A673 (cell line): ENCODE data around the gene MSH5. TPM values are rescaled to one million over a fixed set of nuclear protein-coding genes. Genes with fewer than 3 reads are reported as not detected.

Experiments
- BruUV-seq: library from RNA; stranded (reverse); fragments of 400-500 nt; replicated peaks from 2 replicates; lab custom pipeline; 2021; lab: Mats Ljungman, UMichigan
- CTCF ChIA-PET: fragments of 300-600 bp; sonication (Branson Sonifier 250); formaldehyde crosslinking; loops from one replicate; lab custom pipeline; 2022; ENCODE audit warnings: antibody characterized with exemption; lab: Charles Lee
- POLR2A ChIA-PET: fragments of 300-600 bp; sonication (Branson Sonifier 250); formaldehyde crosslinking; loops from one replicate; lab custom pipeline; 2022; ENCODE audit warnings: antibody characterized with exemption; ENCODE audit not compliant: low non-redundant PET; lab: Charles Lee
- DNase-seq: peaks from one replicate; pipeline ENCODE4 v3.0.0-alpha.2; 2015; ENCODE audit warnings: low spot score
- H3K27ac ChIP-seq: fragments of 200-600 bp; sonication (generic); 2 replicates; pipeline ENCODE4 v1.5.1; 2016; ENCODE audit warnings: mixed run types, low read depth, mild to moderate bottlenecking, mixed read lengths, antibody characterized with exemption, low read length; ENCODE audit not compliant: poor library complexity, severe bottlenecking
- H3K27me3 ChIP-seq: fragments of 200-600 bp; sonication (generic); replicated peaks from 2 replicates; pipeline ENCODE4 v1.6.1; 2017; ENCODE audit warnings: mixed run types, low read depth, mild to moderate bottlenecking, mixed read lengths, antibody characterized with exemption, low read length; ENCODE audit not compliant: insufficient read depth, poor library complexity
- H3K36me3 ChIP-seq: fragments of 200-600 bp; sonication (generic); 2 replicates; pipeline ENCODE4 v1.6.1; 2016; ENCODE audit warnings: mixed run types, mild to moderate bottlenecking, mixed read lengths, antibody characterized with exemption, low read length; ENCODE audit not compliant: insufficient read depth, poor library complexity, severe bottlenecking
- H3K4me1 ChIP-seq: fragments of 200-600 bp; sonication (generic); 2 replicates; pipeline ENCODE4 v1.6.1; 2017; ENCODE audit warnings: mixed run types, mild to moderate bottlenecking, mixed read lengths, antibody characterized with exemption, low read length; ENCODE audit not compliant: insufficient read depth, poor library complexity, severe bottlenecking
- H3K4me3 ChIP-seq: fragments of 200-600 bp; sonication (generic); 2 replicates; pipeline ENCODE4 v1.5.1; 2016; ENCODE audit warnings: low read depth, mixed run types, mild to moderate bottlenecking, mixed read lengths, low read length; ENCODE audit not compliant: poor library complexity, severe bottlenecking
- H3K9me3 ChIP-seq: fragments of 200-600 bp; sonication (generic); 2 replicates; pipeline ENCODE4 v1.6.1; 2016; ENCODE audit warnings: mixed run types, low read depth, mild to moderate bottlenecking, mixed read lengths, antibody characterized with exemption, low read length; ENCODE audit not compliant: poor library complexity, severe bottlenecking
- EZH2 ChIP-seq: fragments of 200-600 bp; sonication (generic); IDR thresholded peaks from 2 replicates; pipeline ENCODE4 v1.6.1; 2017; ENCODE audit warnings: borderline replicate concordance, low read depth, mild to moderate bottlenecking, mixed read lengths, antibody characterized with exemption, low read length; ENCODE audit not compliant: poor library complexity, severe bottlenecking
- intact Hi-C: fragments of 100-400 bp; cut with micrococcal nuclease; formaldehyde crosslinking; loops from one replicate; pipeline ENCODE4 v1.10.0; 2022; ENCODE audit not compliant: unreplicated experiment
- total RNA-seq: library from RNA; stranded (reverse); gene quantifications from 2 replicates; pipeline ENCODE4 v1.2.3, GENCODE V29; 2021
- TF ChIP-seq, protein P1 (sequence below): fragments of 300-800, 200-600 bp; sonication (generic); conservative IDR thresholded peaks from 2 replicates; pipeline ENCODE4 v1.5.1; 2017; ENCODE audit warnings: low read depth, mild to moderate bottlenecking, antibody characterized with exemption, low read length, moderate library complexity, mixed read lengths

MSH5 gene
- total RNA-seq, 1 experiment from 2014 or later = 76.4 TPM

DNA sequence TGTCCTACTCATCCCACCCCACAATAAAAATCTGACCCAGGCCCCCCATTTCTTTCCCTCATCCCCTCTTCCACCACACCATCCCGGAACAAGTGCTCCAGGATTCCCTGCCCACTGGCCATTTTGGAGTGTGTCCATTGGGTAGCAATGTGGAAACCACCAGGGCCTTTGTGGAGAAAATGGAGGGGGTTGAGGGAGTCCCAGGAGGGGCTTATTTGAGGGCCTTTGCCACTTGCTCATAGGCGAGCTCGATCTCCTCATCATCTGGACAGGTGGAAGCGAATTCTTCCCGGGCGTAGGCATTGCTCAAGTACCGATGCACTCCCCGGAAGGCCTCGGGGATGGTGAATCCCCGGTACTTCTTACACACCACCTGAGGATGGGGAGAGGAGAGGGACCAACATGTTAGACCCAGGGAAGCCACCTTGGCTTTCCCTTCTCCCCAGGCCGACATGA, 9.1 kb upstream of the MSH5 start:
- no peak for TF ChIP-seq EZH2
- TF ChIP-seq, protein P1, sequence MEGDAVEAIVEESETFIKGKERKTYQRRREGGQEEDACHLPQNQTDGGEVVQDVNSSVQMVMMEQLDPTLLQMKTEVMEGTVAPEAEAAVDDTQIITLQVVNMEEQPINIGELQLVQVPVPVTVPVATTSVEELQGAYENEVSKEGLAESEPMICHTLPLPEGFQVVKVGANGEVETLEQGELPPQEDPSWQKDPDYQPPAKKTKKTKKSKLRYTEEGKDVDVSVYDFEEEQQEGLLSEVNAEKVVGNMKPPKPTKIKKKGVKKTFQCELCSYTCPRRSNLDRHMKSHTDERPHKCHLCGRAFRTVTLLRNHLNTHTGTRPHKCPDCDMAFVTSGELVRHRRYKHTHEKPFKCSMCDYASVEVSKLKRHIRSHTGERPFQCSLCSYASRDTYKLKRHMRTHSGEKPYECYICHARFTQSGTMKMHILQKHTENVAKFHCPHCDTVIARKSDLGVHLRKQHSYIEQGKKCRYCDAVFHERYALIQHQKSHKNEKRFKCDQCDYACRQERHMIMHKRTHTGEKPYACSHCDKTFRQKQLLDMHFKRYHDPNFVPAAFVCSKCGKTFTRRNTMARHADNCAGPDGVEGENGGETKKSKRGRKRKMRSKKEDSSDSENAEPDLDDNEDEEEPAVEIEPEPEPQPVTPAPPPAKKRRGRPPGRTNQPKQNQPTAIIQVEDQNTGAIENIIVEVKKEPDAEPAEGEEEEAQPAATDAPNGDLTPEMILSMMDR = no peak
- Histone ChIP-seq H3K27ac (no peak overlapping the region), H3K9me3 (no peaks in the 10 kb centered on the region), H3K4me1 (peaks cover 19% of the 10 kb centered on the region), H3K4me3 (peak overlapping the region; percentile 76), H3K27me3 (no peaks in the 10 kb centered on the region), H3K36me3 (peaks cover 54% of the 10 kb centered on the region)
- no TSS peak for BruUV-seq
- CTCF ChIA-PET = interaction anchor here (0.6 to 1.6 kb wide), 2 partner anchors 25 to 100 kb away, joined by 6 to 14 read pairs; no protein-coding TSS in a partner anchor
- POLR2A ChIA-PET = interaction anchor here (1.0 to 1.2 kb wide), 2 partner anchors 9 to 97 kb away, joined by 4 to 8 read pairs; partner anchors contain the start of genes HSPA1B and MSH5
- no peak for DNase-seq
- intact Hi-C loops = loop anchor here (10.0 kb wide), 1 partner anchor 186 kb away; the partner anchor contains the start of genes ATP6V1G2, DDX39B and NFKBIL1

DNA sequence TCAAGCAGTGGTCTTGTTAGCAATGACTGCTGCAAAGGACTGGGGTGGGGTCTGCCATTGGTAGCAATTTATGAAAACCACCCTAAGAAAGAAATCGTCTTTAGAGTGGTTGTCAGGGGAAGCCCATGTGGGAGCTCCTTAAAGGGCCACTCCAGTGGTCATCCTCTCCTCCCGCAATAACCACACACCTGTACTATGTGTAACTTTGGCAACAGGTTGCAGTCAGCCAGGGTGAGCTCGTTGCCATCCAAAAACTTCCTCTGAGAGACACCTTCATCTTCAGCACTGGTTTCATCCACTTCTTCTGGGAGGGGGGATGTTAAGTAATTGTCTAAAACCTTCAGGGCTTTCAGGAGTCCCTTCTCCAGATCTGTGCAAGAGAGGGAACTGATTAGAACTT, 7.8 kb upstream of the MSH5 start:
- no peak overlapping the region for H3K27ac ChIP-seq
- peaks cover 24% of the 10 kb centered on the region for H3K4me1 ChIP-seq
- H3K36me3 ChIP-seq = peaks cover 51% of the 10 kb centered on the region
- no peak for TF ChIP-seq EZH2
- TF ChIP-seq, protein P1 = no peak
- no TSS peak for BruUV-seq
- DNase-seq = no peak
- POLR2A ChIA-PET = no interaction called here
- intact Hi-C loops = loop anchor here (10.0 kb wide), 1 partner anchor 187 kb away; the partner anchor contains the start of genes ATP6V1G2, DDX39B and NFKBIL1
- H3K27me3 ChIP-seq = no peaks in the 10 kb centered on the region
- CTCF ChIA-PET = no interaction called here
- no peaks in the 10 kb centered on the region for H3K9me3 ChIP-seq
- H3K4me3 ChIP-seq = no peak overlapping the region

DNA sequence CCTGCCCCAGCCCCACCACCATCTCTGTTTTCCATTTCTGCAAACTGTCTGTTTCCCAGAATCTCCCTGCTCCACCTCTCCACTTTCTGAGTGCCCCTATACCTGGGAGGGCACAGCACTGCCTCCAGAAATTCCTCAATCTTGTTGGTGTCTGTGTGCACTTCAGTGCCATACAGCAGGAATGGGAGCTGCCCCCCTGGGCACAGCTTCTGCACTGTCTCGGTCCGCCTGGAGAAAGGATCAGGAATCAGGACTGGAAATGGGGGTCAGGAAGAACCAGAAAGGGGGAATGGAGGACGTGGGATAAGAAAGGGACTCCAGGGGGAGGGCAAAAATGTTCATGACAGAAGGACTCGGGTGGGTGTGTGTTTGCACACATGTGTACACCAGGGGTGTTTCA, 6.1 kb upstream of the MSH5 start:
- TF ChIP-seq, protein P1 = no peak
- TF ChIP-seq EZH2 = no peak
- ChIA-PET POLR2A (no interaction called here), CTCF (interaction anchor here (0.5 kb wide), 1 partner anchor 102 kb away, joined by 11 read pairs; no protein-coding TSS in a partner anchor)
- peak overlapping the region; percentile 77 for H3K4me3 ChIP-seq
- intact Hi-C loops = loop anchor here (10.0 kb wide), 1 partner anchor 189 kb away; the partner anchor contains the start of genes ATP6V1G2, DDX39B and NFKBIL1
- BruUV-seq = no TSS peak
- peaks cover 36% of the 10 kb centered on the region for H3K36me3 ChIP-seq
- H3K27me3 ChIP-seq = no peaks in the 10 kb centered on the region
- no peaks in the 10 kb centered on the region for H3K9me3 ChIP-seq
- H3K27ac ChIP-seq = peak overlapping the region; percentile 95
- peaks cover 39% of the 10 kb centered on the region for H3K4me1 ChIP-seq
- no peak for DNase-seq
